NCI-H82 (cell line): Measurements from ENCODE around the gene GJA1.
"Not testable (repeated sequence)": the region's sequence is repeated elsewhere in the genome, so short reads cannot be mapped to it uniquely, and the experiment has no call there.

Experiments
- DNase-seq: peaks from one replicate; lab custom pipeline; 2025; lab: John Stamatoyannopoulos, UW

The GJA1 gene

GRCh38 chr6:121435444-121436069 lies at the start of gene GJA1:
TSS of gene GJA1 (plus strand) at chr6:121435646. CDS start at chr6:121446848, 11,202 bp downstream.
- no peak for DNase-seq

GRCh38 chr6:121386551-121386950 lies 48.9 kb upstream of the GJA1 start:
- DNase-seq: not testable (repeated sequence)

DNA sequence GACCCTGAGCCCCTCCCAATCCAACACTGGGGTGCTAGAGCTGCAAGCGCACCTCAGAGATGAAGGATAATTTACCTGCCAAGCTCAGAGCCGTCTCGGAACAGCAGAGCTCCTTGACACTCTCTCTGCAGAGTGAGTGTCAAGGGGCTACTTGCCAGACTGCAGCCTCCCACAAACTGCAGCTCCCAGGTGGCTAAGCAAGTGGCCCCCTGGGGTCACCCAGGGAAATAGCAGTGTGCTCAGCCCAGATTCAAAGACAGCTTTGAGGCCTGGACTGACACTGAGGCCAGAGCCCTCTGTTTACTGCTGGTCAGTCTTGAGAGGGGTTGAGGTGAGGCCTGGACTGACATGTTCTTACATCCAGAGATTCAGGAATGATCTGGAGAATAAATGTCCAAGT lies 46.0 kb upstream of the GJA1 start:
- DNase-seq: no peak

DNA sequence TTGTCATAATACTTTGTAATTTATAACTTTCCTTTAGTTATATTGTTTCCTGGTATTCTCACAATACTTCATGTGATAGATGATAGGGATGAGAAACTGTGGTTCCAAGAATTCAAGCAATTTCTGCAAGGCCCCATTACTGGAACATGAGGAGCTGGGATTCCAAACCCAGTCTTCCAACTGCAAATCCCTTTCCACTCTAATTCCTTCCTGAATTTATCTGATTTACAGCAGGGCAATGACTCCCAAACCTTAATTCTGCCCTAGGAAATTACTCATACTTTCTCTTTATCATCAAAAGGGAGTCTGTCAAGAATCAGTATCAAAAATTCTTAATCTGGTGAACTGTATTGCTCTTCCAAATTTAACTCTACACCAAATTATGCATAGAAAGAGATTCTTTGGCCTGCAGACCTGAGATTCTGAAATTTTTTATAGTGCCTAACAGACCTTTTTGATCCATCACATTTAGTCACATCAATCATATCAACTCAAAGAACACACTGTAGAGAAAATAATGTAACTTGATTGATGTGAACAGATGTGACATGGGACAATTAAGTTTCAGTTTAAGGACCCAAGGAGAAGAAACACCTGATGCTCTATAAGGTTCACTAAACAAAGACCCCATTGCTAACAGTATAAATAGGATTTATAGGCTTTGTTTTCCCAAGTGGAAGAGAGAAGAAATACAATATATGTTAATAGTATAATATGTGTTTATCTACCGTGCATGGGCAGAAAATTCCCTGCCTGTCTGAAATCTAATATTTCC lies 41.5 kb upstream of the GJA1 start:
- no peak for DNase-seq

- DNase-seq: no peak
Measured at GRCh38 chr6:121395736-121396135, 39.7 kb upstream of the GJA1 start.

DNA sequence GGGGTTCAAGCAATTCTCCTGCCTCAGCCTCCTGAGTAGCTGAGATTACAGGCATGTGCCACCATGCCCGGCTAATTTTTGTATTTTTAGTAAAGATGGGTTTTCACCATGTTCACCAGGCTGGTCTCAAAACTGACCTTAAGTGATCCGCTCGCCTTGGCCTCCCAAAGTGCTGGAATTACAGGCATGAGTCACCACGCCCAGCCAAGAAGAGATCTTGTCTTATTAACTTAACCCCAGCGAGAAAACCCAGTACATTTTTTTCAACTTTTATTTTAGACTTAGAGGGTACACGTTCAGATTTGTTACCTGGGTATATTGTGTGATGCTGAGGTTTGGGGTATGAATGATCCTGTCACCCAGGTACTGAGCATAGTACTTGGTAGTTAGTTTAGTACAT lies 38.3 kb upstream of the GJA1 start:
- DNase-seq: not testable (repeated sequence)

GRCh38 chr6:121398127-121398526 lies 37.3 kb upstream of the GJA1 start:
- no peak for DNase-seq

DNA sequence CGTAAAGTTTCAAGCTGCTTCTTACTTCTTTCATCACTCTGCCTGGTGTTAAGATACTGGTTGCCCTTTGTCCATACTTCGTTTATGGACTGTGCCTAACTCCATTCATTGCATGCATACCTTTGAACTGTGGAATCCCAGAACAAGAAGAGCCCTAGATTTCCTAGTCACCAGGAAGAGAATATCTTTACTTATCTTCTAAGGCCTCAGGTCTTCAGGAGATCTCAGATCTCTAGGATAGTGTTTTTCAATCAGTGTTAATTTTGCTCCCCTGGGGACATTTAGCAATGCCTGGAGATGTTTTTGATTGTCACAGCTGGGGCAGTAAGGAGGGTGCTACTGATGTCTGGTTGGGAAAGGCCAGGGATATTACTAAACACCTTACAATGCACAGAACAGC lies 35.5 kb upstream of the GJA1 start:
- DNase-seq: no peak

GRCh38 chr6:121403964-121404363 lies 31.5 kb upstream of the GJA1 start:
- no peak for DNase-seq

DNA sequence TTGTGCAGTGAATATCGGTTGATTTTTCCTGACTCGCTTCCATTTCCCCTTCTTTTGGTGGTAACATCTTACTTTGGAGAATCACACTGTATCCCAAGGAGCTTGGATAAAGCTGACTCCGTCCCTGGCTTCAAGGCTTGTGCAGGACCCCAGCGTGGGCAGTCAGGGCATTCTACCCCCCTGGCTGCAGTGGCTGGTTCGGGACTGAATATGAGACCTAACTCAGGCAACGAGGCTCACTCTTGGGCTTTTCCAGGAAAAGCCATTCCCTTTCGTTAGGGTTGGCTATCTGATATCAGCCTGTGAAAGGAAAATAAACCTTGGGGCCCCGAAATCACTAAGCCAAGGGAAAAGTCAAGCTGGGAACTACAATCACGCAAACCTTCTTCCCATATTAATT lies 30.1 kb upstream of the GJA1 start:
- no peak for DNase-seq

DNA sequence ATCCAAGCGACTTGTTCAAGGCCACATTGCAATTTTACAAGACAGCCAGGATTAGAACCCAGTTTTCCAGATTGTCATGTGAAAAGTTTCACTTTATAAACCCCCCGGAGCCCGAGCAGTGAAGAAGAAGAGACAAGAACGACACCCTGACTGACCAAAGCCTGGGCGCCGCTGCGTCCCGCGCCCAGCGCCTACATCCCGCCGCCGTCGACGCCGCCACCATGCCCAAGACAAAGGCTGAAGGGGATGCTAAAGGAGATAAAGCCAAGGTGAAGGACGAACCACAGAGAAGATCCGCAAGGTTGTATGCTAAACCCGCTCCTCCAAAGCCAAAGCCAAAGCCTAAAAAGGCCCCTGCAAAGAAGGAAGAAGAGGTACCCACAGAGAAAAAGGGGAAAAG lies 27.1 kb upstream of the GJA1 start:
- DNase-seq: no peak

DNA sequence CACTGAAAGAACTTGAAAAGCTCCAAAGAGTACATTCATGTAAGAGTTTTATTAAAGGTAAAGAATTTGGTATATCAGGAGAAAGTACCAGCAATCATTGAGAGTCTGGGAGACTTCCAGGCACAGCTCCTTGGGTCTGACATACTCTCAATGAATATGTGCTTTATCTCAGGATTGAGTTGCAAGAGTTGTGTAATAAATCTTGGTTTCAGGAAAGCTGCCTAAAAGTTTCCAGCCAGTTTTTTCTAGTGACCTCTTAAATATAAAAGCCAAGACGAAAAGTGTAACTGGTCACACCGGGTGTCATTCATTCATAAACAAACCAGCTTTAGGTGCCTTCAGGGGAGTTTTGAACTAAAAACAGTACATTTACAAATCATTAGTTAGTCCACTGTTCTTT lies 21.6 kb upstream of the GJA1 start:
- DNase-seq: no peak

GRCh38 chr6:121418346-121418745 lies 17.1 kb upstream of the GJA1 start:
- DNase-seq: no peak

GRCh38 chr6:121426686-121427085 lies 8.8 kb upstream of the GJA1 start:
- DNase-seq: no peak

GRCh38 chr6:121428872-121429756 lies 6.3 kb upstream of the GJA1 start:
- DNase-seq: no peak

GRCh38 chr6:121430514-121431460 lies 4.7 kb upstream of the GJA1 start:
- DNase-seq: peak; percentile 41

GRCh38 chr6:121431776-121432175 lies 3.7 kb upstream of the GJA1 start:
- DNase-seq: not testable (repeated sequence)

- DNase-seq: peak; percentile 6
Measured at GRCh38 chr6:121434037-121434770, 1.2 kb upstream of the GJA1 start.

DNA sequence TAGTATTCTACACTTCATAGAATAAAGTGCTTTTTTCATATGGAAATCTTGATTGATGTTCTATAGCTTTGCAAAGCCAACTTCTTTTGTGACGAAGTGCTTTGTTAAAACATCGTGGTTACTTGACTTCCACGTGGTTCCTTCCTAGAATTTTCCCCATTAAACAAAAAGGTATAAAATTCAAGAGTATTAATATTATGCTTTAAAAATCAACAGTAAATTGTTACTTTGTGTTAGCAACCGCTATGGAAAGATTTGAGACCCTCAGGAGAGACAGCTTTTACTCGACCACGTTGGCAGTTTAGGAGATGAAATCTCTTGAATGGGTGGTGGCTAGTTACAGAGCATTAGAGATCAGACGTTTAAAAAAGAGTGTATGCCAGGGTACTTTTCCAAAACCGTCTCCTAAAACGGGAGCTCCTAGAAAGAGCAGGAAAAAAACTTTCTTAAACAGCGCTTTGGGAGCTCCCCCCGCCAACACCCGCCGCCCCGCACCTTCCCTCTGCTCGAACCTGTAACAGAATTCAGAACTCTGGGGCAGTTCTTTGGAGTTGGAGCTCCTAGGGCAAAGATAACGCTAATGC lies 920 bp downstream of the GJA1 start:
- no peak for DNase-seq
